ENCODE measurements around the gene RABGAP1L. TPM values are rescaled to one million over a fixed set of nuclear protein-coding genes. Genes with fewer than 3 reads are reported as not detected.

The RABGAP1L gene
- total and polyA plus RNA-seq, 4 donors = 4.8 to 53.5 (median 18.8) TPM

DNA sequence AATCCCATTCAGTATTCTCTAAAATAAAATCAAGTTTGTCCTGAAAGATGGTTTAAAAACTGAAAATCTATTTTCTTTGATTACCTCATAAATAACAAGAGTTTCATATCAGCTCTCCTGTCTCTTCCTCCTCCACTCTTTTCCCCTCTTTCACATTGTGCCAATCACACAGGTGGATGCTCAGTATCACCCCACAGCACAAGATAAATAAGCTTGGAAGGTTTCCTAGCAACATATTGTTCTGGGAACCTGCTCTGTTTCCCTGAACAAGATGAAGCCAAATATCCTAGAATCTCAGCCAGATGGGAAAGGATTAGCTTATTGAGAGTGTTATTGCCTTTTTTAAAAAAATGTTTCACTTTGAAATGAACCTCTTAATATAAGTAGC, 794.7 kb downstream of the RABGAP1L start (continued):
- no peak for TF ChIP-seq GABPA (IDR thresholded peaks at IDR 0.05 in 1 of 2, conservative IDR thresholded peaks at IDR 0.05 in 1 of 2)
- no peak for TF ChIP-seq HNF4A (conservative IDR thresholded peaks at IDR 0.05)
- TF ChIP-seq FOXA2 (IDR thresholded peaks at IDR 0.05) = no peak

DNA sequence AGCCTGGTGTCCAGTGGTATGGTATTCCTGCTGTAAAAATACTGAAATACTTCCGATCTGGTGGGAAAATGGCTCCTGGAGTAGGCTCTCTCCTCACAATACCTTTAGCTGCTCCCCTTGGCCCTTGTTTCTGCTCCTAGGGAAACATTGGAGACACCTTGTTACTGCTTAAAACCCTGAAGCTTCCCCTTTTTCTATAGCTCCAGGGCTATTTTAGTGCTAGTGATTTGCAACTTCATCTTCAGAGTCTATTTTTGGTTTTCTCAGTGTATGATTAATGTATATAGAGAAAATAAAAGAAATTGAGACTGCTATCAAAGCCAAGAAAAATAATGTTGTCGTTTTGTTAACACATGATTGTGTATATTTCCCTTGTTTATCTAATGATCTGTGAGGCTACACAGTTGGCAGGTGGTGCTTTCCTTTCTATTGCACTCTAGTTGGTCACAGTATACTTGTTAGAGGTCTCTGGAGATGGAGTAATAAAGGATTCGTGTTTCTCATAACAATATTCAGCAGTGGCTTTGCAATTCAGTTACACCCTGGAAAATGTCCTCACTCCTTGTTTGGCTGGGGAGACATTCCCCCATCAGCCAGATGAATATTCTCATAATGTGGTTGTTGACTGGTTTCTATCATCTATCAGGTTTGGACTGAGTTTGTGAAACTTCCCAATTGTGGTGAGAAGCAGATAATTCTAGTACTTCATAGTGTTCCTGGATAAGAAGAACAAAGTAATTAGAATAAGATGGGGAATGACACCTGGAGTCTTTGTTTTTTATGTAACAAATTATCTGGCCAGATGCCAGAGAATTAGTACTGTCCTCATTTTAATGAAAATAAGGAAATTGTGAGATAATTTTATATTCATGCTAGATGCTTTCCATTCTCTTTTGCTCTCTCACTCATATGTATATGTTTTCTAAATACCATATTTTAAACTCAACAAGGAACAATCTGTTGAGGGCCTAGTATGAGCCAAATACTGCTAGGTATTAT, 795.6 kb downstream of the RABGAP1L start:
- 43% methylated on average over 3 of the region's 3 CpGs for WGBS
- no peaks in the 10 kb centered on the region for H3K27me3 ChIP-seq (ENCODE audit: control insufficient read depth in 4 of 4, insufficient read depth in 4 of 4, low read length in 3 of 4)
- no peak overlapping the region for H3K9ac ChIP-seq (ENCODE audit: low read depth in 1 of 2, low read length in 2 of 2)
- no peaks in the 10 kb centered on the region for H3K9me3 ChIP-seq (ENCODE audit: control insufficient read depth in 4 of 4, low read length in 3 of 4)
- no peaks in the 10 kb centered on the region for H3K36me3 ChIP-seq (ENCODE audit: control insufficient read depth in 4 of 4, insufficient read depth in 3 of 4, low read depth in 1 of 4, low read length in 3 of 4)
- peak overlapping the region; percentile 21 to 46 for H3K27ac ChIP-seq (ENCODE audit: low read depth in 1 of 2, low read length in 2 of 2)
- DNase-seq (ENCODE audit: low spot score) = no peak
- no peak overlapping the region for H3K4me3 ChIP-seq (ENCODE audit: low read depth in 1 of 3, low read length in 3 of 3)
- peaks cover 1 to 19% (median 14%) of the 10 kb centered on the region in 4 donors for H3K4me1 ChIP-seq (ENCODE audit: control insufficient read depth in 4 of 4, insufficient read depth in 4 of 4, low read length in 3 of 4)
- TF ChIP-seq FOXA2 (IDR thresholded peaks at IDR 0.05) (peak; percentile 47), GABPA (IDR thresholded peaks at IDR 0.05 in 1 of 2, conservative IDR thresholded peaks at IDR 0.05 in 1 of 2) (no peak)

DNA sequence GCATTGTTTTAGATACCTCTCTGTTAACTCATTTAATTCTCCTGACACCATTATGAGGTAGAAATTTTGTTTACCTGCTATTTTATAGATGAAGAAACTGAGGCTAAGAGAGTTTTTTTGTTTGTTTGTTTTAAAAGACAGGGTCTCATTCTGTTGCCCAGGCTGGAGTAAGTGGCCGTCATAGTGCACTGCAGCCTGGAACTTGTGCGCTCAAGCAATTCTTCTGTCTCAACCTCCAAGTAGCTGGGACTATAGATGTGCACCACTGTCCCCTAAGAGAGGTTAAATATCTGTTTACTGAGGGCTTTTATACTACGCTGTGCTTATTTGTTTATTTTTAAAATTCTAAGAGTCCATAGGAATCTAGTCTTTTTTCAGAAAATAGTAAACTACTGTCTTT, 796.8 kb downstream of the RABGAP1L start:
- Histone ChIP-seq H3K9me3 (ENCODE audit: control insufficient read depth in 4 of 4, low read length in 3 of 4) (no peaks in the 10 kb centered on the region), H3K9ac (ENCODE audit: low read depth in 1 of 2, low read length in 2 of 2) (no peak overlapping the region), H3K27ac (ENCODE audit: low read depth in 1 of 2, low read length in 2 of 2) (no peak overlapping the region), H3K27me3 (ENCODE audit: control insufficient read depth in 4 of 4, insufficient read depth in 4 of 4, low read length in 3 of 4) (no peaks in the 10 kb centered on the region), H3K36me3 (ENCODE audit: control insufficient read depth in 4 of 4, insufficient read depth in 3 of 4, low read depth in 1 of 4, low read length in 3 of 4) (no peaks in the 10 kb centered on the region), H3K4me3 (ENCODE audit: low read depth in 1 of 3, low read length in 3 of 3) (no peak overlapping the region), H3K4me1 (ENCODE audit: control insufficient read depth in 4 of 4, insufficient read depth in 4 of 4, low read length in 3 of 4) (peaks cover 1 to 19% (median 14%) of the 10 kb centered on the region in 4 donors)
- TF ChIP-seq EGR1 (IDR thresholded peaks at IDR 0.05; ENCODE audit: low read depth in 2 of 2) = no peak
- TF ChIP-seq, protein P1, sequence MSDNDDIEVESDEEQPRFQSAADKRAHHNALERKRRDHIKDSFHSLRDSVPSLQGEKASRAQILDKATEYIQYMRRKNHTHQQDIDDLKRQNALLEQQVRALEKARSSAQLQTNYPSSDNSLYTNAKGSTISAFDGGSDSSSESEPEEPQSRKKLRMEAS (IDR thresholded peaks at IDR 0.05) = no peak
- 96% methylated on average over 3 of the region's 3 CpGs for WGBS
- no peak for DNase-seq (ENCODE audit: low spot score)

DNA sequence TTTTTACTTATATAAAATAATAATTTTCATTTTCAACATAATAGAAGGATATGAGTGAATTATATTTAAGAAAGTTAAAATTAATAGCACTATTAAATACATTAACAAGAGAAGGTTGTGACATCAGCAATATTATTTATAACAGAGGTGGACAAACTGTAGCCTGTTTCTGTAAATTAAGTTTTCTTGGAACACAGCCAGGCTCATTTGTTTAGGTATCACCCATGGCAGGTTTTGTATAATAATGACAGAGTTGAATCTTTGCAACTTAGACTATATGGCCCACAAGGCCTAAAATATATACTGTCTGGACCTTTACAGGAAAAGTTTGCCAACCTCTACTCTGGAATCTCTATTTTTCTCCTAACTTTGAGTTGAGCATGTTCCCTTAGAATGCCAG, 797.7 kb downstream of the RABGAP1L start:
- Histone ChIP-seq H3K4me1 (ENCODE audit: control insufficient read depth in 4 of 4, insufficient read depth in 4 of 4, low read length in 3 of 4) (peaks cover 1 to 19% (median 14%) of the 10 kb centered on the region in 4 donors), H3K4me3 (ENCODE audit: low read depth in 1 of 3, low read length in 3 of 3) (no peak overlapping the region)
- TF ChIP-seq, protein P2, sequence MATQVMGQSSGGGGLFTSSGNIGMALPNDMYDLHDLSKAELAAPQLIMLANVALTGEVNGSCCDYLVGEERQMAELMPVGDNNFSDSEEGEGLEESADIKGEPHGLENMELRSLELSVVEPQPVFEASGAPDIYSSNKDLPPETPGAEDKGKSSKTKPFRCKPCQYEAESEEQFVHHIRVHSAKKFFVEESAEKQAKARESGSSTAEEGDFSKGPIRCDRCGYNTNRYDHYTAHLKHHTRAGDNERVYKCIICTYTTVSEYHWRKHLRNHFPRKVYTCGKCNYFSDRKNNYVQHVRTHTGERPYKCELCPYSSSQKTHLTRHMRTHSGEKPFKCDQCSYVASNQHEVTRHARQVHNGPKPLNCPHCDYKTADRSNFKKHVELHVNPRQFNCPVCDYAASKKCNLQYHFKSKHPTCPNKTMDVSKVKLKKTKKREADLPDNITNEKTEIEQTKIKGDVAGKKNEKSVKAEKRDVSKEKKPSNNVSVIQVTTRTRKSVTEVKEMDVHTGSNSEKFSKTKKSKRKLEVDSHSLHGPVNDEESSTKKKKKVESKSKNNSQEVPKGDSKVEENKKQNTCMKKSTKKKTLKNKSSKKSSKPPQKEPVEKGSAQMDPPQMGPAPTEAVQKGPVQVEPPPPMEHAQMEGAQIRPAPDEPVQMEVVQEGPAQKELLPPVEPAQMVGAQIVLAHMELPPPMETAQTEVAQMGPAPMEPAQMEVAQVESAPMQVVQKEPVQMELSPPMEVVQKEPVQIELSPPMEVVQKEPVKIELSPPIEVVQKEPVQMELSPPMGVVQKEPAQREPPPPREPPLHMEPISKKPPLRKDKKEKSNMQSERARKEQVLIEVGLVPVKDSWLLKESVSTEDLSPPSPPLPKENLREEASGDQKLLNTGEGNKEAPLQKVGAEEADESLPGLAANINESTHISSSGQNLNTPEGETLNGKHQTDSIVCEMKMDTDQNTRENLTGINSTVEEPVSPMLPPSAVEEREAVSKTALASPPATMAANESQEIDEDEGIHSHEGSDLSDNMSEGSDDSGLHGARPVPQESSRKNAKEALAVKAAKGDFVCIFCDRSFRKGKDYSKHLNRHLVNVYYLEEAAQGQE (IDR thresholded peaks at IDR 0.05) = no peak
- TF ChIP-seq TAF1 (conservative IDR thresholded peaks at IDR 0.05) = no peak
- no peak for TF ChIP-seq GABPA (IDR thresholded peaks at IDR 0.05 in 1 of 2, conservative IDR thresholded peaks at IDR 0.05 in 1 of 2)
- TF ChIP-seq, protein P3, sequence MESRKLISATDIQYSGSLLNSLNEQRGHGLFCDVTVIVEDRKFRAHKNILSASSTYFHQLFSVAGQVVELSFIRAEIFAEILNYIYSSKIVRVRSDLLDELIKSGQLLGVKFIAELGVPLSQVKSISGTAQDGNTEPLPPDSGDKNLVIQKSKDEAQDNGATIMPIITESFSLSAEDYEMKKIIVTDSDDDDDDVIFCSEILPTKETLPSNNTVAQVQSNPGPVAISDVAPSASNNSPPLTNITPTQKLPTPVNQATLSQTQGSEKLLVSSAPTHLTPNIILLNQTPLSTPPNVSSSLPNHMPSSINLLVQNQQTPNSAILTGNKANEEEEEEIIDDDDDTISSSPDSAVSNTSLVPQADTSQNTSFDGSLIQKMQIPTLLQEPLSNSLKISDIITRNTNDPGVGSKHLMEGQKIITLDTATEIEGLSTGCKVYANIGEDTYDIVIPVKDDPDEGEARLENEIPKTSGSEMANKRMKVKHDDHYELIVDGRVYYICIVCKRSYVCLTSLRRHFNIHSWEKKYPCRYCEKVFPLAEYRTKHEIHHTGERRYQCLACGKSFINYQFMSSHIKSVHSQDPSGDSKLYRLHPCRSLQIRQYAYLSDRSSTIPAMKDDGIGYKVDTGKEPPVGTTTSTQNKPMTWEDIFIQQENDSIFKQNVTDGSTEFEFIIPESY (IDR thresholded peaks at IDR 0.05) = no peak
- no peak for TF ChIP-seq NR2F2 (IDR thresholded peaks at IDR 0.05)
- no peak for TF ChIP-seq JUND (IDR thresholded peaks at IDR 0.05)
- no peak for TF ChIP-seq RXRA (IDR thresholded peaks at IDR 0.05)
- TF ChIP-seq HNF4G (IDR thresholded peaks at IDR 0.05) = no peak
- TF ChIP-seq FOXA1 (IDR thresholded peaks at IDR 0.05) = no peak
- TF ChIP-seq, protein P1 (IDR thresholded peaks at IDR 0.05) = no peak
- TF ChIP-seq HNF4A (conservative IDR thresholded peaks at IDR 0.05) = no peak
- TF ChIP-seq EGR1 (IDR thresholded peaks at IDR 0.05; ENCODE audit: low read depth in 2 of 2) = no peak
- TF ChIP-seq YY1 (IDR thresholded peaks at IDR 0.05) = no peak
- TF ChIP-seq RAD21 (IDR thresholded peaks at IDR 0.05) = no peak
- TF ChIP-seq, protein P4, sequence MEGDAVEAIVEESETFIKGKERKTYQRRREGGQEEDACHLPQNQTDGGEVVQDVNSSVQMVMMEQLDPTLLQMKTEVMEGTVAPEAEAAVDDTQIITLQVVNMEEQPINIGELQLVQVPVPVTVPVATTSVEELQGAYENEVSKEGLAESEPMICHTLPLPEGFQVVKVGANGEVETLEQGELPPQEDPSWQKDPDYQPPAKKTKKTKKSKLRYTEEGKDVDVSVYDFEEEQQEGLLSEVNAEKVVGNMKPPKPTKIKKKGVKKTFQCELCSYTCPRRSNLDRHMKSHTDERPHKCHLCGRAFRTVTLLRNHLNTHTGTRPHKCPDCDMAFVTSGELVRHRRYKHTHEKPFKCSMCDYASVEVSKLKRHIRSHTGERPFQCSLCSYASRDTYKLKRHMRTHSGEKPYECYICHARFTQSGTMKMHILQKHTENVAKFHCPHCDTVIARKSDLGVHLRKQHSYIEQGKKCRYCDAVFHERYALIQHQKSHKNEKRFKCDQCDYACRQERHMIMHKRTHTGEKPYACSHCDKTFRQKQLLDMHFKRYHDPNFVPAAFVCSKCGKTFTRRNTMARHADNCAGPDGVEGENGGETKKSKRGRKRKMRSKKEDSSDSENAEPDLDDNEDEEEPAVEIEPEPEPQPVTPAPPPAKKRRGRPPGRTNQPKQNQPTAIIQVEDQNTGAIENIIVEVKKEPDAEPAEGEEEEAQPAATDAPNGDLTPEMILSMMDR (IDR thresholded peaks at IDR 0.05; ENCODE audit: low read depth, low read length, missing input control) = no peak

More for the DNA sequence above, 797.7 kb downstream of the RABGAP1L start:
- Histone ChIP-seq H3K27ac (ENCODE audit: low read depth in 1 of 2, low read length in 2 of 2) (no peak overlapping the region), H3K36me3 (ENCODE audit: control insufficient read depth in 4 of 4, insufficient read depth in 3 of 4, low read depth in 1 of 4, low read length in 3 of 4) (no peaks in the 10 kb centered on the region), H3K9ac (ENCODE audit: low read depth in 1 of 2, low read length in 2 of 2) (no peak overlapping the region), H3K27me3 (ENCODE audit: control insufficient read depth in 4 of 4, insufficient read depth in 4 of 4, low read length in 3 of 4) (no peaks in the 10 kb centered on the region), H3K9me3 (ENCODE audit: control insufficient read depth in 4 of 4, low read length in 3 of 4) (no peaks in the 10 kb centered on the region)
- DNase-seq (ENCODE audit: low spot score) = no peak

All from liver (tissue), 9 donors.